ENCODE measurements around the gene NBEA.

GRCh38 chr13:35530581-35530980 lies 588.5 kb downstream of the NBEA start:
- TF ChIP-seq CTCF (IDR thresholded peaks at IDR 0.05) (no peak), POLR2A (IDR thresholded peaks at IDR 0.05) (no peak)

Measured in breast epithelium (tissue), 3 donors.